ENCODE measurements around the gene MRPL18.

- TF ChIP-seq CTCF (IDR thresholded peaks at IDR 0.05) = no peak
- TF ChIP-seq ZBTB43 (CRISPR knock-in tag; IDR thresholded peaks at IDR 0.05) = no peak
- no peak for TF ChIP-seq ETV6 (CRISPR knock-in tag; IDR thresholded peaks at IDR 0.05)
- no peak for TF ChIP-seq NR3C1 (CRISPR knock-in tag; conservative IDR thresholded peaks at IDR 0.05; ENCODE audit: low read depth)
- no peak for TF ChIP-seq CREB1 (CRISPR knock-in tag; IDR thresholded peaks at IDR 0.05)
These were observed 23.4 kb upstream of the MRPL18 start for GRCh38 chr6:159766906-159767305.
